Endothelial cell of umbilical vein (primary cell): ENCODE results near the gene SNX9. TPM values are rescaled to one million over a fixed set of nuclear protein-coding genes. Genes with fewer than 3 reads are reported as not detected.

ENCODE experiments used
- BruUV-seq: library from RNA; stranded (reverse); fragments of 400-500 nt; replicated peaks from 2 replicates; lab custom pipeline; 2021; lab: Mats Ljungman, UMichigan
- CTCF ChIA-PET: fragments of 300-600, 350-600 bp; sonication (Branson Sonifier 250); formaldehyde crosslinking; loops from one replicate; lab custom pipeline; 2021; ENCODE audit warnings: antibody characterized with exemption, inconsistent platforms; lab: Charles Lee
- POLR2A ChIA-PET: fragments of 300-600, 350-600 bp; sonication (Branson Sonifier 250); formaldehyde crosslinking; loops from one replicate; lab custom pipeline; 2021; ENCODE audit warnings: antibody characterized with exemption, inconsistent platforms; lab: Charles Lee
- DNase-seq: peaks from one replicate; pipeline ENCODE4 v3.0.0-alpha.2; 2011; ENCODE audit warnings: low read depth, low spot score
- FAIRE-seq: peaks from 2 replicates; lab custom pipeline; 2011; peaks lifted over from hg19 to GRCh38; lab: Jason Lieb, UNC
- H2AFZ ChIP-seq: 2 replicates; pipeline ENCODE4 v1.6.0; 2012; ENCODE audit warnings: low read depth, low read length, control low read depth, inconsistent platforms
- H3K27ac ChIP-seq: 2 replicates; pipeline ENCODE4 v1.5.1; 2011; ENCODE audit warnings: low read depth, mild to moderate bottlenecking, control low read depth, low read length, moderate library complexity; ENCODE audit not compliant: insufficient read depth
- H3K27me3 ChIP-seq, 2 experiments: 2 replicates each; pipeline versions ENCODE4 v1.6.0 to v1.6.1; 2011; ENCODE audit warnings: low read length in 2 of 2, mixed read lengths in 1 of 2; ENCODE audit not compliant: control insufficient read depth in 2 of 2, insufficient read depth in 2 of 2
- H3K36me3 ChIP-seq, 2 experiments: 2 replicates in 1 of 2; 3 replicates in 1 of 2; pipeline ENCODE4 v1.5.1; 2011; ENCODE audit warnings: low read length in 2 of 2, mild to moderate bottlenecking in 1 of 2, moderate library complexity in 1 of 2; ENCODE audit not compliant: control insufficient read depth in 2 of 2, insufficient read depth in 2 of 2; ENCODE audit errors: extremely low read depth in 1 of 2
- H3K4me1 ChIP-seq: 3 replicates; pipeline ENCODE4 v1.5.1; 2011; ENCODE audit warnings: mild to moderate bottlenecking, low read length; ENCODE audit not compliant: control insufficient read depth, insufficient read depth; ENCODE audit errors: extremely low read depth
- H3K4me2 ChIP-seq: 2 replicates; pipeline ENCODE4 v1.6.1; 2011; ENCODE audit warnings: low read length, control low read depth, mixed read lengths; ENCODE audit not compliant: insufficient read depth
- H3K4me3 ChIP-seq, 3 experiments: fragments of 200-600 bp in 1 of 3; sonication (generic), shearing (Covaris generic) in 1 of 3; replicated peaks in 1 of 3; 2 replicates each; pipeline ENCODE4 v1.5.1; 2011 to 2016; ENCODE audit warnings: control low read depth in 3 of 3, low read length in 3 of 3, mild to moderate bottlenecking in 2 of 3, inconsistent platforms in 1 of 3, low read depth in 1 of 3, moderate library complexity in 1 of 3; ENCODE audit not compliant: insufficient read depth in 1 of 3
- H3K79me2 ChIP-seq: 2 replicates; pipeline ENCODE4 v1.6.0; 2012; ENCODE audit warnings: low read length, inconsistent platforms; ENCODE audit not compliant: control insufficient read depth, insufficient read depth
- H3K9ac ChIP-seq: replicated peaks from 2 replicates; pipeline ENCODE3; 2011; ENCODE audit warnings: low read length, control low read depth; ENCODE audit not compliant: insufficient read depth; ENCODE audit errors: extremely low read depth
- H3K9me1 ChIP-seq: replicated peaks from 3 replicates; pipeline ENCODE4 v1.6.0; 2011; ENCODE audit warnings: mild to moderate bottlenecking, low read length; ENCODE audit not compliant: control insufficient read depth, insufficient read depth; ENCODE audit errors: extremely low read depth
- H3K9me3 ChIP-seq: replicated peaks from 2 replicates; pipeline ENCODE4 v1.5.1; 2012; ENCODE audit warnings: low read length, inconsistent platforms; ENCODE audit not compliant: control insufficient read depth, insufficient read depth
- H4K20me1 ChIP-seq: replicated peaks from 2 replicates; pipeline ENCODE3; 2011; ENCODE audit warnings: mild to moderate bottlenecking, low read length; ENCODE audit not compliant: control insufficient read depth, insufficient read depth; ENCODE audit errors: extremely low read depth
- EZH2 ChIP-seq: IDR thresholded peaks from 2 replicates; pipeline ENCODE4 v1.6.1; 2012; ENCODE audit warnings: borderline replicate concordance, low read depth, mild to moderate bottlenecking, moderate library complexity, low read length, inconsistent platforms; ENCODE audit not compliant: severe bottlenecking
- FOS ChIP-seq: IDR thresholded peaks from 2 replicates; pipeline ENCODE4 v1.6.1; 2011; ENCODE audit warnings: mild to moderate bottlenecking, low read length, moderate library complexity, borderline replicate concordance; ENCODE audit not compliant: insufficient read depth
- GATA2 ChIP-seq: IDR thresholded peaks from 2 replicates; pipeline ENCODE4 v1.7.0; 2011; ENCODE audit warnings: low read depth, mild to moderate bottlenecking, moderate library complexity, mixed read lengths, low read length; ENCODE audit not compliant: insufficient read length, insufficient read depth
- JUN ChIP-seq: IDR thresholded peaks from 2 replicates; pipeline ENCODE4 v1.6.1; 2011; ENCODE audit warnings: borderline replicate concordance, low read depth; ENCODE audit not compliant: insufficient read length, insufficient read depth
- MYC ChIP-seq: IDR thresholded peaks from one replicate; pipeline ENCODE4 v1.6.1; 2011; ENCODE audit warnings: mild to moderate bottlenecking, low read depth, low read length
- POLR2A ChIP-seq: IDR thresholded peaks from 2 replicates; pipeline ENCODE4 v1.6.1; 2012; ENCODE audit warnings: low read depth, mild to moderate bottlenecking, control low read depth, low read length
- POLR2AphosphoS5 ChIP-seq: IDR thresholded peaks from 2 replicates; pipeline ENCODE4 v1.6.1; 2012; ENCODE audit warnings: low read depth, mild to moderate bottlenecking, control low read depth, low read length, moderate library complexity; ENCODE audit not compliant: insufficient read depth
- dilution Hi-C: fragments of 300-500 bp; cut with MboI; formaldehyde crosslinking; loops from one replicate; pipeline ENCODE4 v1.15.0; 2019; ENCODE audit warnings: low sequenced_read_pairs; ENCODE audit not compliant: extremely low pct_ligation_motif_present
- intact Hi-C: fragments of 100-400 bp; cut with micrococcal nuclease; formaldehyde crosslinking; loops from one replicate; pipeline ENCODE4 v1.10.0; 2022
- polyA plus RNA-seq, 4 experiments: library from polyadenylated mRNA; depleted of rRNA in 3 of 4; stranded (reverse) in 3 of 4; unstranded in 1 of 4; fragments of >200 nt; gene quantifications; 2 replicates each; pipeline versions ENCODE4 v1.2.1 to v1.2.3, GENCODE V29; 2011 to 2012; ENCODE audit warnings: missing spikeins in 1 of 4
- total RNA-seq: library from RNA; stranded (reverse); gene quantifications from 2 replicates; pipeline ENCODE4 v1.2.3, GENCODE V29; 2021
- TF ChIP-seq, protein P1 (sequence below), 2 donors: IDR thresholded peaks; 1 replicate in 1 of 2; 2 replicates in 1 of 2; pipeline ENCODE4 v1.5.1; 2011; ENCODE audit warnings: low read length in 2 of 2, mild to moderate bottlenecking in 2 of 2, moderate library complexity in 2 of 2, control low read depth in 1 of 2, inconsistent platforms in 1 of 2, low read depth in 1 of 2; ENCODE audit not compliant: insufficient read depth in 1 of 2; ENCODE audit errors: extremely low read depth in 1 of 2
- TF ChIP-seq, protein P2 (sequence below): IDR thresholded peaks from 2 replicates; pipeline ENCODE4 v1.6.1; 2011; ENCODE audit not compliant: insufficient read depth, insufficient read length

Gene SNX9
- total and polyA plus RNA-seq, 2 donors (not counting 3 experiments of a cell fraction or from before 2014, with no cell fraction given), result 27.5 to 54.5 TPM

DNA sequence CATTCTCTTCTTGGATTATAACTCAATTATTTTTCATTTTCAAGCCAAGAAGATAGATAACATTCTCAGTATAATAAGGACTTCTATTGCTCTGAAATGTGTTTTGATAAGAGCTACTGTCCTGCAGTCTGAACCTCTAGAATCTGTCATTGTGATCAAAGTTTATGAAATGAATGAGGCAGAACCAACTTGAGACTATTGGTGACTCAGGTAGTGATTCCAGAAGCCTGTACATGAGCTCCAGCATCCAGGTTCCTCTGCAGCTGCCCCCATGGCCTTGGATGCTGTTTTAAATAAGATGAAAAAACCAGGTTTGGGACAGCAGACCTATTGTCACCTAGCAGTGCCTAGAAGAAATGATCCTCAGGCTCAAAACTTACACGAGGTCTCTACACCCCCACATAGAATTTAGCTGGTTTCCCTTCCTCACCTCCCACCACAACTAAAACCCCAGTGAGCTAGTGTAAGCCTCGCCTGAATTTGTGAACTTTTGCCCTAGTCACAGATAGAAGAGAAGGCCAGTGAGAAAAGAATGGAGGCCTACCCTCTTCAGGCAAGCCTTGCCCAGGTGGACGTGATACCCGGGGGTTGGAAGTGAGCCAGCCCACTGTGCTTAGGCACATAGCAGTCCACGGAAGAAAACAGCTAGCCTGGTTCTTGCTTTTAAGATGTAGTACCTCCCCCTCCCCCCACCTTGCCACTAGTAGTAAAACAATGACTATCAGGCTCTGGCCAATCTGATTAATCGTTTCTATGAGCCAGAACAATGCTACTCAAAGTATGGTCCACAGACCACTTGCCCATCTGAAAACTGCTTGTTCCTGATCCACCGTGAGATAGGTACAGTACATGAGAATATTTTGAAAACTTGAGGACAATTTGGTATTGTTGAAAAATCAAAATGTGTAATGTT is 85.6 kb downstream of the SNX9 start:
- Histone ChIP-seq H3K4me2 (no peak overlapping the region), H3K27ac (no peak overlapping the region), H3K79me2 (no peaks in the 10 kb centered on the region), H3K4me1 (no peaks in the 10 kb centered on the region), H3K36me3 (peaks cover 5 to 20% of the 10 kb centered on the region in 2 experiments), H3K9ac (no peak overlapping the region), H2AFZ (no peak overlapping the region), H3K9me1 (no peaks in the 10 kb centered on the region), H3K27me3 (no peaks in the 10 kb centered on the region), H4K20me1 (peaks cover 2% of the 10 kb centered on the region), H3K4me3 (no peak overlapping the region), H3K9me3 (no peaks in the 10 kb centered on the region)
- no TSS peak for BruUV-seq
- no peak for DNase-seq
- intact Hi-C loops (no loop called here), dilution Hi-C loops (no loop called here)
- ChIA-PET CTCF (no interaction called here), POLR2A (no interaction called here)
- no peak for FAIRE-seq
- TF ChIP-seq POLR2A, result no peak
- no peak for TF ChIP-seq EZH2
- no peak for TF ChIP-seq FOS
- TF ChIP-seq, protein P1, sequence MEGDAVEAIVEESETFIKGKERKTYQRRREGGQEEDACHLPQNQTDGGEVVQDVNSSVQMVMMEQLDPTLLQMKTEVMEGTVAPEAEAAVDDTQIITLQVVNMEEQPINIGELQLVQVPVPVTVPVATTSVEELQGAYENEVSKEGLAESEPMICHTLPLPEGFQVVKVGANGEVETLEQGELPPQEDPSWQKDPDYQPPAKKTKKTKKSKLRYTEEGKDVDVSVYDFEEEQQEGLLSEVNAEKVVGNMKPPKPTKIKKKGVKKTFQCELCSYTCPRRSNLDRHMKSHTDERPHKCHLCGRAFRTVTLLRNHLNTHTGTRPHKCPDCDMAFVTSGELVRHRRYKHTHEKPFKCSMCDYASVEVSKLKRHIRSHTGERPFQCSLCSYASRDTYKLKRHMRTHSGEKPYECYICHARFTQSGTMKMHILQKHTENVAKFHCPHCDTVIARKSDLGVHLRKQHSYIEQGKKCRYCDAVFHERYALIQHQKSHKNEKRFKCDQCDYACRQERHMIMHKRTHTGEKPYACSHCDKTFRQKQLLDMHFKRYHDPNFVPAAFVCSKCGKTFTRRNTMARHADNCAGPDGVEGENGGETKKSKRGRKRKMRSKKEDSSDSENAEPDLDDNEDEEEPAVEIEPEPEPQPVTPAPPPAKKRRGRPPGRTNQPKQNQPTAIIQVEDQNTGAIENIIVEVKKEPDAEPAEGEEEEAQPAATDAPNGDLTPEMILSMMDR (IDR thresholded peaks at IDR 0.05; ENCODE audit: extremely low read depth in 1 of 2, insufficient read depth in 1 of 2, low read depth in 1 of 2, low read length in 2 of 2), result no peak
- no peak for TF ChIP-seq MYC
- TF ChIP-seq GATA2, result no peak
- TF ChIP-seq, protein P2, sequence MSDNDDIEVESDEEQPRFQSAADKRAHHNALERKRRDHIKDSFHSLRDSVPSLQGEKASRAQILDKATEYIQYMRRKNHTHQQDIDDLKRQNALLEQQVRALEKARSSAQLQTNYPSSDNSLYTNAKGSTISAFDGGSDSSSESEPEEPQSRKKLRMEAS, result no peak
- no peak for TF ChIP-seq JUN
- no peak for TF ChIP-seq POLR2AphosphoS5
